Spleen (tissue), 11 donors: ENCODE measurements around the gene AARS2. TPM values are rescaled to one million over a fixed set of nuclear protein-coding genes. Genes with fewer than 3 reads are reported as not detected.

Experiments used
- DNase-seq: peaks from one replicate; pipeline ENCODE4 v3.0.0-alpha.2; 2020
- H3K27ac ChIP-seq, 8 donors: fragments of 200-600 bp; sonication (generic) in 7 of 8; 1 replicate in 4 of 8; 2 replicates in 4 of 8; pipeline versions ENCODE4 v1.5.0 to v1.8.0; 2016 to 2021; ENCODE audit warnings: inconsistent platforms in 4 of 8, mild to moderate bottlenecking in 4 of 8, moderate library complexity in 1 of 8
- H3K27me3 ChIP-seq, 7 donors: fragments of 200-600 bp; sonication (generic) in 6 of 7; replicated peaks in 1 of 7; 1 replicate in 4 of 7; 2 replicates in 3 of 7; pipeline versions ENCODE4 v1.5.0 to v1.8.0; 2016 to 2021; ENCODE audit warnings: inconsistent platforms in 3 of 7, mild to moderate bottlenecking in 1 of 7
- H3K36me3 ChIP-seq, 6 donors: fragments of 200-600 bp; sonication (generic) in 5 of 6; 1 replicate in 4 of 6; 2 replicates in 2 of 6; pipeline versions ENCODE4 v1.5.0 to v1.8.0; 2016 to 2021; ENCODE audit warnings: inconsistent platforms in 2 of 6
- H3K4me1 ChIP-seq, 6 donors: fragments of 200-600 bp; sonication (generic) in 5 of 6; 1 replicate in 3 of 6; 2 replicates in 3 of 6; pipeline versions ENCODE4 v1.5.0 to v1.8.0; 2016 to 2021; ENCODE audit warnings: inconsistent platforms in 3 of 6
- H3K4me3 ChIP-seq, 8 donors: fragments of 200-600 bp; sonication (generic) in 7 of 8; 1 replicate in 4 of 8; 2 replicates in 4 of 8; pipeline versions ENCODE4 v1.5.0 to v1.8.0; 2016 to 2021; ENCODE audit warnings: inconsistent platforms in 4 of 8, mild to moderate bottlenecking in 4 of 8, moderate library complexity in 2 of 8
- H3K9me3 ChIP-seq, 8 donors: fragments of 200-600 bp; sonication (generic) in 7 of 8; 1 replicate in 4 of 8; 2 replicates in 4 of 8; pipeline versions ENCODE4 v1.5.0 to v1.8.0; 2016 to 2021; ENCODE audit warnings: inconsistent platforms in 4 of 8
- POLR2A ChIP-seq, 3 donors: fragments of 450-650 bp; IDR thresholded peaks; one replicate each; pipeline ENCODE4 v1.5.1; 2017; ENCODE audit warnings: antibody characterized with exemption in 3 of 3, mild to moderate bottlenecking in 1 of 3
- POLR2AphosphoS5 ChIP-seq, 3 donors: sonication (generic); formaldehyde crosslinking; IDR thresholded peaks; one replicate each; pipeline ENCODE4 v1.5.1; 2017; ENCODE audit warnings: antibody characterized with exemption in 3 of 3
- WGBS, 5 donors: extraction: QIAGEN DNeasy Blood & Tissue Kit in 3 of 5; methylation state at CpG; one replicate each; pipeline versions ENCODE4 v1.1.5 to v1.1.7; 2013 to 2018; 5-methylcytosine and 5-hydroxymethylcytosine counted together
- intact Hi-C: fragments of 100-400 bp; cut with DNase I; formaldehyde crosslinking; loops from one replicate; pipeline ENCODE4 v1.15.0; 2023; ENCODE audit warnings: low total_unique reads
- polyA plus RNA-seq, 3 donors: library from polyadenylated mRNA; stranded (reverse); fragments of 200-250 nt; gene quantifications; one replicate each; pipeline ENCODE4 v1.2.1, GENCODE V29; 2013
- total RNA-seq, 7 donors: library from RNA; depleted of rRNA in 3 of 7; stranded (reverse); fragments of >200 nt in 3 of 7; fragmentation: NEBNext Ultra II Directional in 4 of 7; extraction: Animal tissue kit (Norgen Biotek cat#: 25700) in 4 of 7; gene quantifications; one replicate each; pipeline versions ENCODE4 v1.1.0 to v1.2.1, GENCODE V29; 2016 to 2021
- TF ChIP-seq, protein P1 (sequence below), 11 experiments: fragments of 200-600 bp in 7 of 11; fragments of 450-650 bp in 4 of 11; sonication (generic) in 4 of 11; IDR thresholded peaks in 8 of 11; conservative IDR thresholded peaks in 3 of 11; 1 replicate in 7 of 11; 2 replicates in 4 of 11; pipeline versions ENCODE4 v1.4.0 to v1.8.0; 2016 to 2021; ENCODE audit warnings: antibody characterized with exemption in 11 of 11, inconsistent platforms in 4 of 11, mild to moderate bottlenecking in 1 of 11
- donor health status: healthy with polysubstance abuse.
- donor health status: DM: no; HTN: no; CAD: no; lungs with moderate emphysema.
- donor health status: DM: no; HTN: no; CAD: no.
- donor health status: Bipolar disorder and iron deficiency.
- donor health status: healthy.
- donor health status: DM: no; HTN: no; CAD: no.
- donor health status: DM: yes; HTN: yes; CAD: no.

Gene AARS2
- total and polyA plus RNA-seq, 10 donors, result 3.5 to 16.8 (median 13.7) TPM

DNA sequence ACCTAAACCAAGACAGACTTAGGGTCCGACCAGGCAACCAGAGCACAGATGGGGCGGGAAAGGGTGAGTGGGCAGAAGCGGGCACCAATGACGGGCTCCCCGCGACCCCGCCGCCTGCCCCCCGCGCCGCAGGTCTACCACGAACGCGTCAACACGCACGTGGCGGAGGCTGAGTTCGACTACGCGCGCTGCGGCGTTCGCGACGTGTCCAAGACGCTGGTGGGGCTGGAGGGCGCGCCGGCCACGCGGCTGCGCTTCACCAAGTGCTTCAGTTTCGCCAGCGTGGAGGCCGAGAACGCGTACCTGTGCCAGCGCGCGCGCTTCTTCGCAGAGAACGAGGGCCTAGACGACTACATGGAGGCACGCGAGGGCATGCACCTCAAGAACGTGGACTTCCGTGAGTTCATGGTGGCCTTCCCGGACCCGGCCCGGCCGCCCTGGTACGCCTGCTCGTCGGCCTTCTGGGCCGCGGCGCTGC, 37.8 kb downstream of the AARS2 start:
- Histone ChIP-seq H3K36me3 (no peaks in the 10 kb centered on the region), H3K27me3 (peaks cover 0 to 92% (median 56%) of the 10 kb centered on the region in 7 donors), H3K4me1 (peaks cover 0 to 27% (median 13%) of the 10 kb centered on the region in 6 donors), H3K9me3 (no peaks in the 10 kb centered on the region), H3K27ac (no peak overlapping the region), H3K4me3 (peak overlapping the region in 4 of 8 donors; percentile 13 to 61 (median 29))
- WGBS, 5 donors, result 74 to 91% (median 83%) methylated on average over 48 to 59 of the region's 59 CpGs
- DNase-seq, result peak; percentile 67
- no peak for TF ChIP-seq POLR2AphosphoS5 (IDR thresholded peaks at IDR 0.05)
- TF ChIP-seq POLR2A (IDR thresholded peaks at IDR 0.05), result no peak
- TF ChIP-seq, protein P1, sequence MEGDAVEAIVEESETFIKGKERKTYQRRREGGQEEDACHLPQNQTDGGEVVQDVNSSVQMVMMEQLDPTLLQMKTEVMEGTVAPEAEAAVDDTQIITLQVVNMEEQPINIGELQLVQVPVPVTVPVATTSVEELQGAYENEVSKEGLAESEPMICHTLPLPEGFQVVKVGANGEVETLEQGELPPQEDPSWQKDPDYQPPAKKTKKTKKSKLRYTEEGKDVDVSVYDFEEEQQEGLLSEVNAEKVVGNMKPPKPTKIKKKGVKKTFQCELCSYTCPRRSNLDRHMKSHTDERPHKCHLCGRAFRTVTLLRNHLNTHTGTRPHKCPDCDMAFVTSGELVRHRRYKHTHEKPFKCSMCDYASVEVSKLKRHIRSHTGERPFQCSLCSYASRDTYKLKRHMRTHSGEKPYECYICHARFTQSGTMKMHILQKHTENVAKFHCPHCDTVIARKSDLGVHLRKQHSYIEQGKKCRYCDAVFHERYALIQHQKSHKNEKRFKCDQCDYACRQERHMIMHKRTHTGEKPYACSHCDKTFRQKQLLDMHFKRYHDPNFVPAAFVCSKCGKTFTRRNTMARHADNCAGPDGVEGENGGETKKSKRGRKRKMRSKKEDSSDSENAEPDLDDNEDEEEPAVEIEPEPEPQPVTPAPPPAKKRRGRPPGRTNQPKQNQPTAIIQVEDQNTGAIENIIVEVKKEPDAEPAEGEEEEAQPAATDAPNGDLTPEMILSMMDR (IDR thresholded peaks at IDR 0.05 in 8 of 11, conservative IDR thresholded peaks at IDR 0.05 in 3 of 11), result no peak
- intact Hi-C loops, result no loop called here

DNA sequence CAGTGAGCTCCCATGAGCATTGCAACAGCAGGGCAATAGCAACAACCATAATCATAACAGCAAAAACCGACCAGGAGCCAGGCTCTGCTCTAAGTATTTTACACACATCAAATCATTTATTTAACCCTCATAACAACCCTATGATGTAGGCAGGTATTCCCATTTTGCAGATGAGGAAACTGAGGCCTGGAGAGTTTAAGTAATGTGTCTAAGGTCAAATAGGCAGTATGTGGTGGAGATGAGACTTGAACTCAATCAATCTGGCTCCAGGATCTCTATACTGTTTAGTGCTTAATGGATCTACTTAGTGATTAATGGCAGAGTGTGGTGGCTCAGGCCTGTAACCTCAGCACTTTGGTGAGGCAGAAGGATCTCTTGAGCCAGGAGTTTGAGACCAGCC, 39.5 kb downstream of the AARS2 start:
- Histone ChIP-seq H3K27me3 (peaks cover 0 to 99% (median 65%) of the 10 kb centered on the region in 7 donors), H3K9me3 (no peaks in the 10 kb centered on the region), H3K4me1 (peaks cover 0 to 41% (median 25%) of the 10 kb centered on the region in 6 donors), H3K27ac (no peak overlapping the region), H3K36me3 (no peaks in the 10 kb centered on the region), H3K4me3 (no peak overlapping the region)
- intact Hi-C loops, result no loop called here
- WGBS, 5 donors, result 60 to 87% (median 75%) methylated on average over 1 of the region's 1 CpG
- TF ChIP-seq, protein P1 (IDR thresholded peaks at IDR 0.05 in 8 of 11, conservative IDR thresholded peaks at IDR 0.05 in 3 of 11), result no peak
- no peak for TF ChIP-seq POLR2AphosphoS5 (IDR thresholded peaks at IDR 0.05)
- TF ChIP-seq POLR2A (IDR thresholded peaks at IDR 0.05), result no peak
- no peak for DNase-seq

DNA sequence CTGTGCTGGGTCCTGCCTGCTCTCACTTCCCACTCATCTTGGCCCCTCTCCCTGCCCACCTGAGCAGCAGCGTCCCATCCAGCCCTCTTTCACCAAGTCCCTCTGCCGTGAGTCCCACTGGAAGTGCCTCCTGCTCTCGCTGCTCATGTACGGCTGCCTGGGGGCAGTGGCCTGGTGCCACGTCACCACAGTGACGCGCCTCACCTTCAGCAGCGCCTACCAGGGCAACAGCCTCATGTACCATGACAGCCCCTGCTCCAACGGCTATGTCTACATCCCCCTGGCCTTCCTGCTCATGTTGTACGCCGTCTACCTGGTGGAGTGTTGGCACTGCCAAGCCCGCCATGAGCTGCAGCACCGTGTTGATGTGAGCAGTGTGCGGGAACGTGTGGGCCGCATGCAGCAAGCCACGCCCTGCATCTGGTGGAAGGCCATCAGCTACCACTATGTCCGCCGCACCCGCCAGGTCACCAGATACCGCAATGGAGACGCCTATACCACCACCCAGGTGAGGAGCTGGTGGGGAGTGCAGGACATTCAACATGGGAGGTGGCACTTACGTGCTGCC, 40.1 kb downstream of the AARS2 start:
- Histone ChIP-seq H3K27ac (no peak overlapping the region), H3K4me3 (no peak overlapping the region), H3K9me3 (no peaks in the 10 kb centered on the region), H3K4me1 (peaks cover 0 to 42% (median 25%) of the 10 kb centered on the region in 6 donors), H3K27me3 (peaks cover 0 to 100% (median 65%) of the 10 kb centered on the region in 7 donors), H3K36me3 (no peaks in the 10 kb centered on the region)
- TF ChIP-seq, protein P1 (IDR thresholded peaks at IDR 0.05 in 8 of 11, conservative IDR thresholded peaks at IDR 0.05 in 3 of 11), result no peak
- TF ChIP-seq POLR2A (IDR thresholded peaks at IDR 0.05), result no peak
- WGBS, 5 donors, result 86 to 95% (median 90%) methylated on average over 15 to 23 of the region's 23 CpGs
- intact Hi-C loops, result no loop called here
- DNase-seq, result peak; percentile 56

- TF ChIP-seq POLR2AphosphoS5 (IDR thresholded peaks at IDR 0.05), result no peak
- no peak for TF ChIP-seq POLR2A (IDR thresholded peaks at IDR 0.05)
- TF ChIP-seq, protein P1 (IDR thresholded peaks at IDR 0.05 in 8 of 11, conservative IDR thresholded peaks at IDR 0.05 in 3 of 11), result no peak
- H3K27ac ChIP-seq, result no peak overlapping the region
- peaks cover 0 to 47% (median 27%) of the 10 kb centered on the region in 6 donors for H3K4me1 ChIP-seq
- no peaks in the 10 kb centered on the region for H3K36me3 ChIP-seq
- H3K9me3 ChIP-seq, result no peaks in the 10 kb centered on the region
- intact Hi-C loops, result no loop called here
- DNase-seq, result peak; percentile 17
- peaks cover 0 to 95% (median 63%) of the 10 kb centered on the region in 7 donors for H3K27me3 ChIP-seq
- 81 to 93% (median 84%) methylated on average over 3 of the region's 3 CpGs for WGBS, 5 donors
- H3K4me3 ChIP-seq, result no peak overlapping the region
These were observed 40.6 kb downstream of the AARS2 start for GRCh38 chr6:44272529-44272928.
